T-cell (primary cell): ENCODE measurements around the gene DCAF7. TPM values are rescaled to one million over a fixed set of nuclear protein-coding genes. Genes with fewer than 3 reads are reported as not detected.

Source experiments
- ATAC-seq, 4 experiments: fragments of 200-7000 bp in 3 of 4; fragments of 150-1000 bp in 1 of 4; cut with Tn5 transposase; replicated peaks in 1 of 4; 1 replicate in 3 of 4; 2 replicates in 1 of 4; pipeline ENCODE4 v1.10.0; 2021; ENCODE audit warnings: moderate library complexity in 3 of 4, mild to moderate bottlenecking in 2 of 4, moderate number of reproducible peaks in 1 of 4
- CTCF ChIA-PET, 2 donors: fragments of 300-600 bp; sonication (Branson Sonifier 250); formaldehyde crosslinking; loops; one replicate each; lab custom pipeline; 2022; ENCODE audit warnings: antibody characterized with exemption in 2 of 2; lab: Charles Lee
- POLR2A ChIA-PET, 2 donors: fragments of 300-600 bp; sonication (Branson Sonifier 250); formaldehyde crosslinking; loops; one replicate each; lab custom pipeline; 2022; ENCODE audit warnings: antibody characterized with exemption in 2 of 2; lab: Charles Lee
- DNase-seq, 35 experiments: peaks; one replicate each; pipeline versions ENCODE4 v3.0.0 to v3.0.0-alpha.2; 2013 to 2023
- H3K27ac ChIP-seq: one replicate; pipeline ENCODE4 v1.5.1; 2013; ENCODE audit warnings: low read length
- H3K27me3 ChIP-seq, 2 experiments: replicated peaks in 1 of 2; 1 replicate in 1 of 2; 2 replicates in 1 of 2; pipeline versions ENCODE4 v1.6.1 to v1.7.0; 2013; ENCODE audit warnings: low read length in 1 of 2, mixed read lengths in 1 of 2; ENCODE audit not compliant: control insufficient read depth in 2 of 2, insufficient read depth in 2 of 2; ENCODE audit errors: extremely low read depth in 1 of 2
- H3K36me3 ChIP-seq, 2 donors: 1 replicate in 1 of 2; 2 replicates in 1 of 2; pipeline versions ENCODE4 v1.6.1 to v1.7.0; 2013; ENCODE audit warnings: low read length in 1 of 2; ENCODE audit not compliant: control insufficient read depth in 2 of 2, insufficient read depth in 1 of 2; ENCODE audit errors: extremely low read depth in 1 of 2
- H3K4me1 ChIP-seq, 2 experiments: 1 replicate in 1 of 2; 2 replicates in 1 of 2; pipeline versions ENCODE4 v1.6.1 to v1.7.0; 2013; ENCODE audit warnings: low read length in 2 of 2, mixed read lengths in 1 of 2; ENCODE audit not compliant: insufficient read depth in 2 of 2, control insufficient read depth in 1 of 2; ENCODE audit errors: extremely low read depth in 1 of 2
- H3K4me3 ChIP-seq, 2 donors: 1 replicate in 1 of 2; 2 replicates in 1 of 2; pipeline versions ENCODE4 v1.5.1 to v1.7.0; 2013; ENCODE audit warnings: mild to moderate bottlenecking in 2 of 2, low read length in 1 of 2, moderate library complexity in 1 of 2; ENCODE audit not compliant: control insufficient read depth in 1 of 2; ENCODE audit errors: extremely low read depth in 1 of 2
- H3K9me3 ChIP-seq: 2 replicates; pipeline ENCODE4 v1.7.0; 2013
- H3K27ac Mint-ChIP-seq, 2 donors: one replicate each; pipeline ENCODE4 v1.8.0; 2020 to 2021; ENCODE audit warnings: mild to moderate bottlenecking in 2 of 2, mixed read lengths in 2 of 2
- H3K27me3 Mint-ChIP-seq, 2 donors: one replicate each; pipeline ENCODE4 v1.8.0; 2021 to 2022; ENCODE audit warnings: mixed read lengths in 2 of 2
- H3K36me3 Mint-ChIP-seq: one replicate; pipeline ENCODE4 v1.8.0; 2021; ENCODE audit warnings: mixed read lengths
- H3K4me1 Mint-ChIP-seq, 3 donors: one replicate each; pipeline ENCODE4 v1.8.0; 2020 to 2022; ENCODE audit warnings: mixed read lengths in 3 of 3, mild to moderate bottlenecking in 1 of 3
- H3K4me3 Mint-ChIP-seq, 3 donors: one replicate each; pipeline ENCODE4 v1.8.0; 2020 to 2022; ENCODE audit warnings: mild to moderate bottlenecking in 3 of 3, mixed read lengths in 3 of 3, moderate library complexity in 3 of 3
- H3K9me3 Mint-ChIP-seq, 3 donors: one replicate each; pipeline ENCODE4 v1.8.0; 2020 to 2022; ENCODE audit warnings: mixed read lengths in 3 of 3
- WGBS: methylation state at CpG from one replicate; pipeline ENCODE4 v1.1.5; 2013; ENCODE audit warnings: missing lambda C conversion rate; ENCODE audit not compliant: insufficient coverage; 5-methylcytosine and 5-hydroxymethylcytosine counted together
- total RNA-seq, 35 experiments: library from RNA in 6 of 35; stranded (reverse) in 6 of 35; fragments of 120-200 nt in 1 of 35; gene quantifications; one replicate each; pipeline versions ENCODE4 v1.2.1 to v1.2.4 and lab custom pipeline; 2013 to 2026

Gene DCAF7
- total RNA-seq, 5 donors from 2014 or later (not counting 1 experiment from before 2014, with no cell fraction given), result 39.5 to 84.4 (median 74.8) TPM

GRCh38 chr17:63542942-63543821, 7.1 kb upstream of the DCAF7 start:
- ATAC-seq (no peak), DNase-seq (no peak)
- no peak overlapping the region for H3K27ac Mint-ChIP-seq
- H3K4me1 Mint-ChIP-seq, result peaks cover 0 to 10% (median 6%) of the 10 kb centered on the region in 3 donors
- Histone ChIP-seq H3K4me3 (no peak overlapping the region), H3K4me1 (peaks cover 0 to 7% of the 10 kb centered on the region in 2 experiments), H3K9me3 (no peaks in the 10 kb centered on the region), H3K27me3 (peaks cover 3 to 38% of the 10 kb centered on the region in 2 experiments), H3K36me3 (no peaks in the 10 kb centered on the region), H3K27ac (no peak overlapping the region)
- no peaks in the 10 kb centered on the region for H3K36me3 Mint-ChIP-seq
- H3K4me3 Mint-ChIP-seq, result no peak overlapping the region
- ChIA-PET CTCF (interaction anchor here in 1 of 2 donors (0.5 kb wide), 1 partner anchor 68 kb away, joined by 3 read pairs; no protein-coding TSS in a partner anchor), POLR2A (interaction anchor here in 1 of 2 donors (0.6 kb wide), 2 partner anchors 17 to 823 kb away, joined by 4 to 7 read pairs; no protein-coding TSS in a partner anchor)
- H3K27me3 Mint-ChIP-seq, result peaks cover 21 to 23% of the 10 kb centered on the region in 2 donors
- WGBS, result 76% methylated on average over 12 of the region's 15 CpGs
- H3K9me3 Mint-ChIP-seq, result no peaks in the 10 kb centered on the region

GRCh38 chr17:63543822-63544420, 6.4 kb upstream of the DCAF7 start:
- Mint-ChIP-seq H3K9me3 (no peaks in the 10 kb centered on the region), H3K27ac (no peak overlapping the region), H3K4me1 (peaks cover 0 to 7% (median 2%) of the 10 kb centered on the region in 3 donors), H3K4me3 (no peak overlapping the region), H3K27me3 (peaks cover 16% of the 10 kb centered on the region in 2 donors), H3K36me3 (no peaks in the 10 kb centered on the region)
- Histone ChIP-seq H3K9me3 (no peaks in the 10 kb centered on the region), H3K4me3 (no peak overlapping the region), H3K27ac (no peak overlapping the region), H3K36me3 (no peaks in the 10 kb centered on the region), H3K4me1 (peaks cover 0 to under 1% of the 10 kb centered on the region in 2 experiments), H3K27me3 (peaks cover 0 to 30% of the 10 kb centered on the region in 2 experiments)
- CTCF ChIA-PET, result no interaction called here
- ATAC-seq (no peak), DNase-seq (no peak)
- POLR2A ChIA-PET, result interaction anchor here in 1 of 2 donors (0.5 kb wide), 1 partner anchor 29 kb away, joined by 5 read pairs; no protein-coding TSS in a partner anchor

- Histone ChIP-seq H3K27me3 (peaks cover 0 to 23% of the 10 kb centered on the region in 2 experiments), H3K36me3 (no peaks in the 10 kb centered on the region), H3K27ac (no peak overlapping the region), H3K4me3 (no peak overlapping the region), H3K4me1 (peaks cover 0 to 8% of the 10 kb centered on the region in 2 experiments), H3K9me3 (no peaks in the 10 kb centered on the region)
- Mint-ChIP-seq H3K36me3 (no peaks in the 10 kb centered on the region), H3K4me3 (no peak overlapping the region), H3K4me1 (peaks cover 0 to 4% (median 3%) of the 10 kb centered on the region in 3 donors), H3K27ac (no peak overlapping the region), H3K27me3 (peaks cover 8 to 9% of the 10 kb centered on the region in 2 donors), H3K9me3 (no peaks in the 10 kb centered on the region)
- 95% methylated on average over 12 of the region's 13 CpGs for WGBS
- DNase-seq (no peak), ATAC-seq (no peak)
- CTCF ChIA-PET, result no interaction called here
- POLR2A ChIA-PET, result interaction anchor here in 1 of 2 donors (0.5 kb wide), 2 partner anchors 29 to 143 kb away, joined by 3 to 5 read pairs; no protein-coding TSS in a partner anchor
Observed at GRCh38 chr17:63544467-63545301, 5.6 kb upstream of the DCAF7 start.

GRCh38 chr17:63546308-63547082, 3.8 kb upstream of the DCAF7 start:
- Histone ChIP-seq H3K4me3 (no peak overlapping the region), H3K27ac (no peak overlapping the region), H3K36me3 (no peaks in the 10 kb centered on the region), H3K4me1 (peaks cover 3 to 14% of the 10 kb centered on the region in 2 experiments), H3K27me3 (peaks cover 0 to 9% of the 10 kb centered on the region in 2 experiments), H3K9me3 (no peaks in the 10 kb centered on the region)
- CTCF ChIA-PET, result no interaction called here
- Mint-ChIP-seq H3K27ac (no peak overlapping the region), H3K4me1 (peaks cover 5 to 12% (median 9%) of the 10 kb centered on the region in 3 donors), H3K36me3 (no peaks in the 10 kb centered on the region), H3K9me3 (no peaks in the 10 kb centered on the region), H3K4me3 (no peak overlapping the region), H3K27me3 (no peaks in the 10 kb centered on the region)
- POLR2A ChIA-PET, result no interaction called here
- DNase-seq (no peak), ATAC-seq (no peak)
- WGBS, result 83% methylated on average over 1 of the region's 9 CpGs

- Mint-ChIP-seq H3K4me1 (peaks cover 11 to 16% (median 13%) of the 10 kb centered on the region in 3 donors), H3K4me3 (no peak overlapping the region), H3K27ac (no peak overlapping the region), H3K9me3 (no peaks in the 10 kb centered on the region), H3K36me3 (no peaks in the 10 kb centered on the region), H3K27me3 (no peaks in the 10 kb centered on the region)
- POLR2A ChIA-PET, result no interaction called here
- Histone ChIP-seq H3K9me3 (no peaks in the 10 kb centered on the region), H3K36me3 (no peaks in the 10 kb centered on the region), H3K27ac (no peak overlapping the region), H3K4me1 (peaks cover 7 to 19% of the 10 kb centered on the region in 2 experiments), H3K4me3 (no peak overlapping the region), H3K27me3 (peaks cover 0 to 3% of the 10 kb centered on the region in 2 experiments)
- ATAC-seq (no peak), DNase-seq (no peak)
- CTCF ChIA-PET, result no interaction called here
- no CpG with 5 or more reads among the region's 5 CpGs for WGBS
Observed at GRCh38 chr17:63547083-63547523, 3.2 kb upstream of the DCAF7 start.
